Dermis microvascular lymphatic vessel endothelial cell (primary cell): ENCODE results near the gene NPRL2. TPM values are rescaled to one million over a fixed set of nuclear protein-coding genes. Genes with fewer than 3 reads are reported as not detected.

Experiments used
- DNase-seq, 2 donors: peaks; one replicate each; pipeline versions ENCODE4 v3.0.0 to v3.0.0-alpha.2; 2010; ENCODE audit warnings: low read depth in 2 of 2
- total RNA-seq: library from RNA; depleted of rRNA; stranded (reverse); fragments of >200 nt; gene quantifications from 2 replicates; pipeline ENCODE4 v1.2.1, GENCODE V29; 2014

NPRL2 gene
- total RNA-seq, 1 donor from 2014 or later = 12.3 TPM

- DNase-seq = no peak
Observed at GRCh38 chr3:50373146-50374051, 22.8 kb upstream of the NPRL2 start.

- no peak for DNase-seq
Observed at GRCh38 chr3:50372349-50372748, 21.8 kb upstream of the NPRL2 start.

DNA sequence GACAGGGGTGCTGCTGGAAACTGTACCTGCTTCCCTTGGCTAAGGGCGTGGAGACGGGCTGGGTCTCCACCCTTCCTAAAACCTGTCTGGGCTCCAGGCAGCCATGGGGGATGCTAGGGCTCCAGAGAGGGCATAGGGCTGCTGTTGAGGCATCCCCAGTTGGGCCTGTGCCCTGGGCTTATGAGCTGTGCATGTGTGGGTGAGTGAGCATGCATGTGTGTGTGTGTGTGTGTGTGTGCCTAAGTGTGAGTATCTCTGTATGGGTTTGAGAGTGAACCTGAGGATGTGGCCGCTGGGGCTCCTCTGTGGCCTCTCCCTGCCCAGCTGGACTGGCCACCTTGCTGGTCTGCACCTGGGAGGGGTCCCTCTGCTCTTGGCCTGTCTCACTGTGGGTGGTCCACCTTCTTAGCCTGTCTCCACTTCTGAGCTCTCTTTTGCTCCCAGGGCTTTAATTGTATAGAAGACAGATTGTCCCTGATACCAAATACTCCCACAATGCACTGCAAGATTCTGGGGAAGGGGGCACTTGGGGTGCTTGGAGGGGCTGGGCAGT, 20.6 kb upstream of the NPRL2 start:
- no peak for DNase-seq

- peak; percentile 46 to 54 for DNase-seq
Observed at GRCh38 chr3:50370594-50370993, 20.0 kb upstream of the NPRL2 start.

DNA sequence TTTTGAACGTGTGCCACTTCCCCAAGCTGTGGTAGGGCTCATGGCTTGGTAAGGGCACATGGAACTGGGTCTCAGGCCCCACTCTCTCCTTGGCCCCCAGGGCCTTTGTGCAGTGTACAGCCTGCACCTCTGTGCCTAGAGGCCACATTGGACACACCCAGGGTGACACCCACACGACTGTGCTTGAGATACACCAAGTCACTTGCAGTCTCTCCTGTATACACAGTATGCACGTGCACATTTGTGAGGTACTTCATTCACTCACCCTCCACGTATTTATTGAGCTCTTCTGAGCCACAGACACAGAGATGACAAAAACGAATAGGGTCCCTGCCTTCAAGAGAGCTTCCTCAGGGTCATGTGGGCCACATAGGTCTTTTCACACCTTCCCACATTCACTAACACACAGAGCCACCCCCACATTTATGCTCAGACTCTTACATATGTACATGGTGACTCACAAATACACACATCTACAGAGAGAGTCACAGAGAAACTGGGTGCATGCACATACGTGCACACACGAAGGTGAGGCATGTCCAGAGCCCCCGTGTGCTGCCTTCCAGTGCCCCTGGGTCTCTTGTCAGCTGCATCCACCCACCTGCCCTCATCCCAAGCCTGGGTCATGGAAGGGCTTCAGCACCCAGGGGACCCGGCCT, 18.6 kb upstream of the NPRL2 start:
- no peak for DNase-seq

DNA sequence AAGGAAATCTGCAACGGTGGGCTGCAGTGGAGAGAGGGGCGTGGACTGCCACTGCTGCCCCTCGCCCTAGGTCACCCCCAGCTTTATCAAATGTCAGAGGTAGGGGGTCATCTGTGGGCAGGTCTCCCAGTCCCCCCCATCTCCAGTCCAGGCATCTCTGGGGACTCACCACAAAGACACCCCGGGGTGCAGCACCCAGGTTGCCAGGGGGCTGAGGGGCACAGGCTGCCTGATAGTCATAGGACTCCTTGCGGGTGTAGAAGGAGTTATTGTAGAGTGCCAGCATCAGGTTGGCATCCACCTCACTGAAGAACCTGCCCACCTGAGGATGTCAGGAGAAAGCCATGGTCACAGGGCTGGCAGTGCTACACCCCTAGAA, 15.3 kb upstream of the NPRL2 start:
- no peak for DNase-seq

GRCh38 chr3:50365080-50365841, 14.7 kb upstream of the NPRL2 start:
- peak in 1 of 2 donors; percentile 68 for DNase-seq

GRCh38 chr3:50364573-50365079, 14.1 kb upstream of the NPRL2 start:
- DNase-seq = no peak

- no peak for DNase-seq
Observed at GRCh38 chr3:50359760-50360110, 9.2 kb upstream of the NPRL2 start.

- peak; percentile 97 to 99 for DNase-seq
Observed at GRCh38 chr3:50358911-50359759, 8.6 kb upstream of the NPRL2 start, which contains the start of gene TMEM115. TSS of gene TMEM115 (minus strand) at chr3:50359521. CDS start at chr3:50359063, 458 bp downstream.

DNA sequence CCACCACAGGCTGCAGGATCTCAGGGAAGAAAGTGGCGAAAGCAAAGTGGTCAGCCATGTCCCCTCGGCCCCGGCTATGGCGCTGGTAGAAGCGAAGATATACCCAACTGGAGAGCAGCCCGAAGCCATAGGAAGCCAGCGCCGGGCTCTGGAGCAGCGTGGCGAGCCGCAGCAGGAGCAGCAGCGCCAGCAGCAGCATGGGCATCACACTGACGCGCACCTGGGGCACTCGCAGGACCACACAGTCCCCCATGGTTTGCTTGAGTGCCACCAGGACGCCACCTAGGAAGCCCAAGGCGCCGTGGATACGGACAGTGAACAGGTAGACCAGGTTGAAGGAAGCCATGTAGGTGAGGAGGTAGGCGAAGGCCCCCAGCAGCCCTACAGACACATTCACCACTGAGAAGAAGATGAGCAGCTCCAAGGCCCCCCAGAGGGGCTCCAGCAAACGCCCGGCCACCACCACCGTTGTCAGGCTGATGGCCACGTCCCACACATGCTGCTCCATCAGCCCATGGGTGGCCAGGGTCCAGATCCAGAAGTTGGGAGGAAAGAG, 7.9 kb upstream of the NPRL2 start:
- no peak for DNase-seq

- DNase-seq = no peak
Observed at GRCh38 chr3:50357481-50357880, 6.9 kb upstream of the NPRL2 start.

DNA sequence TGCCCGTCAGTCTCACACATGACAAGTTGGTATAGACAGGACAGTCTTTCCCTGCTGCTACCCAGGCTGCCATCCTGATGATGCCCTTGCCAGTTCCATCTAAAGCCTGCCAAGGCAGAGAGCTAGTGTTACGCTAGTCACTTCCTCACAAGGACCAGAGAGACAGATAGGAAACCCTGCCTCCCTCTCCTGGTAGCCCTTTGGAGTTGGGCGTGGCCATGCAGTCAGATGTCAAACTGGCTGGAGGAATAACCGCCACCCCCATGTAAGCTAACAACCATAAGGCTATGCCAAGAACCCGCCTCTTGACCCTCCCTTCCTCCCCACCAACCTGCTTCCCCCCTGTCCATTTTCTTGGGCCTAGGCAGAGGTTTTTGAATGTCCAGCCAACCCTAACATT, 6.0 kb upstream of the NPRL2 start:
- peak in 1 of 2 donors; percentile 19 for DNase-seq

- DNase-seq = no peak
Observed at GRCh38 chr3:50355829-50356552, 5.4 kb upstream of the NPRL2 start.

DNA sequence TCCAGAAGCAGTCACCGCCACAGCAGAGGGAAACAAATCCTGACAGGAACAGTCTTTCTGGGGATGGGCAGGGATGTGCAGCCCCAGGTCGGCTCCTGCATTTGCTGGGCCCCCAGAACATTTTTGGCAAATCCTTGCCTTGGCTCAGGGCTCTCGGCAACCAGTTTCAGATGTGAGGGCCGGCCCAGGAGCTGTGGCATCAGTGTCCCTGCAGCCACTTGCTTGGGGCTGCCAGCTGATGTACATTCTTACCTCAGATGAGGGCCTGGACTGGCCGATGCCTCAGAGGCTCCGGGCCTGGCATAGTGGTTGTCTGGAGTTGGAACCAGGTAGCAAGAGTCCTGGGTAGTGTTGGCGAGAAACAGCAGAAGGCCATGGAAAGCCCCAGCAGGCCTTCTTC, 4.3 kb upstream of the NPRL2 start:
- no peak for DNase-seq

DNA sequence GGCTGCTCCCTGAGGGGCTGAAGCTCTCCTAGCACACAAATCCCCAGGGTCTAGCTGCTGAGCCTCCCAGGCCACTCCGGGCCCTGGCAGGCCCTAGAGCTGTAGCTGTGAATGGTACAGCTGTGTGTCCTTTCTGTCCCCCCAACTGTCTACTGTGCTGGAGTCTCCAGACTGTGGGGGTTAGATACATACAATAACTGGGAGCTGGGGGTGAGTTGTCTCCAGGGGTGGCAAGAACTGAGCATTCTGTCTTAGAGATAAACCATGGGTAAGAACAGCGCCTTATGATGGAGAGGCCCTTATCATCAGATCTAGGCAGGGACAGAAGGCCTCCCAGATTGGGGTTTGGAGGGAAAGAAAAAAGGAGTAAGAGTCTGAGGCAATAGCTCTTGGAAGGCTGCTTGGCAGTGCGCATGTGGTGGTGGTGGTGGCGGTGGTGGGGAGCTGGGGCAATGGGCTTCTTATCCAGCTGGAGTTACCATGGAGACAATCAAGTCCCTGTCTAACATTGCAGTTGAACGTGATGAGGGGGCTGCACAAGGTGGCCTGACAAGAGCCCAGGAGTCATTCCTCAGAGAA, 3.7 kb upstream of the NPRL2 start:
- no peak for DNase-seq

DNA sequence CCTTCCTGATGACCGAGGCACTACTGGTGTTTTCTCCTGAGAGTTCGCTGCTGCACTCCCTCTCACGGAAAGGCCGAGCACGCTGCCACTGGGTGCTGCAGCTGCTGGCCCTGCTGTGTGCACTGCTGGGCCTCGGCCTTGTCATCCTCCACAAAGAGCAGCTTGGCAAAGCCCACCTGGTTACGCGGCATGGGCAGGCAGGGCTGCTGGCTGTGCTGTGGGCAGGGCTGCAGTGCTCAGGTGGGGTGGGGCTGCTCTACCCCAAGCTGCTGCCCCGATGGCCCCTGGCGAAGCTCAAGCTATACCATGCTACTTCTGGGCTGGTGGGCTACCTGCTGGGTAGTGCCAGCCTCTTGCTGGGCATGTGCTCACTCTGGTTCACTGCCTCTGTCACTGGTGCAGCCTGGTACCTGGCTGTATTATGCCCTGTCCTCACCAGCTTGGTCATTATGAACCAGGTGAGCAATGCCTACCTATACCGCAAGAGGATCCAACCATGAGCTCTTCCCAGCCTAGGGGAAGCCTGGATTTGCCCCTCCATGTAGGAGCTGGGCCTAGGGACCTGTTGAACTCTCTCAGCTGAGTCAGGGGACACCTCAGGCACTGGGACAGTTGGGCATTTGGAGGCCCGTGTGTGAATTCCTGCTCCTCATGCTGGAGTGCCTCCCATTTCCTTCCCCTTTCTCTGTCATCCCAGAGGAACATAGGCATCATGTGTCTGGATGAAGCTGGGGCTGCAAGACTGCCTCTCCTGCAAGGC, 2.9 kb upstream of the NPRL2 start:
- DNase-seq = no peak

DNA sequence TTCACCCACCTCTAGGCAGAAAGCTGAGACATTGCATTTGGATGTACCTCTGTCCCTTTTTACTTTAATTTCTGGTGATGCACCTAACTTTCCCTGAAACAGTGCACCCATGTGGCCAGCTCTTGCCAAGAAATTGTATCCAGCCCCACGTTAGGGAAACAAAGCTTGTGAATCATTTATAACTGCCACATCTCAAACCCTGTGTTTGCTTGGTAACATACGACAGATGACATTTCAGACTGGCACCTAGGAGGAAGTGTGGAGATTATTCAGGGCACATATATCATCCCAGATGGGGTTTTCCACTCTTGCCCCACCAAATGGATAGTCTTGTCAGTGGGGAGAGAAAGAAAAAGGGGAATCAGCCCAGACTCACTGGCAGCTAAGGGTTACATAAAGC, 2.2 kb upstream of the NPRL2 start:
- peak in 1 of 2 donors; percentile 19 for DNase-seq

GRCh38 chr3:50351323-50351697, 735 bp upstream of the NPRL2 start:
- DNase-seq = no peak
